ENCODE data around the gene CYP4F3.

The CYP4F3 gene

GRCh38 chr19:15622991-15623390 lies 17.7 kb upstream of the CYP4F3 start:
- no peak overlapping the region for H3K27ac ChIP-seq
- H2AFZ ChIP-seq, result no peak overlapping the region
- H3K79me2 ChIP-seq, result no peaks in the 10 kb centered on the region
- H3K36me3 ChIP-seq (ENCODE audit: control insufficient read depth, insufficient read depth, low read length), result no peaks in the 10 kb centered on the region
- no peaks in the 10 kb centered on the region for H3K4me1 ChIP-seq
- no peak overlapping the region for H3K4me3 ChIP-seq (ENCODE audit: low read depth, low read length)
- peaks cover 8% of the 10 kb centered on the region for H3K27me3 ChIP-seq (ENCODE audit: control insufficient read depth, insufficient read depth, low read length)
- no peak overlapping the region for H3K9ac ChIP-seq
- H3K9me3 ChIP-seq (ENCODE audit: control insufficient read depth, low read length), result no peaks in the 10 kb centered on the region
- TF ChIP-seq, protein P1, sequence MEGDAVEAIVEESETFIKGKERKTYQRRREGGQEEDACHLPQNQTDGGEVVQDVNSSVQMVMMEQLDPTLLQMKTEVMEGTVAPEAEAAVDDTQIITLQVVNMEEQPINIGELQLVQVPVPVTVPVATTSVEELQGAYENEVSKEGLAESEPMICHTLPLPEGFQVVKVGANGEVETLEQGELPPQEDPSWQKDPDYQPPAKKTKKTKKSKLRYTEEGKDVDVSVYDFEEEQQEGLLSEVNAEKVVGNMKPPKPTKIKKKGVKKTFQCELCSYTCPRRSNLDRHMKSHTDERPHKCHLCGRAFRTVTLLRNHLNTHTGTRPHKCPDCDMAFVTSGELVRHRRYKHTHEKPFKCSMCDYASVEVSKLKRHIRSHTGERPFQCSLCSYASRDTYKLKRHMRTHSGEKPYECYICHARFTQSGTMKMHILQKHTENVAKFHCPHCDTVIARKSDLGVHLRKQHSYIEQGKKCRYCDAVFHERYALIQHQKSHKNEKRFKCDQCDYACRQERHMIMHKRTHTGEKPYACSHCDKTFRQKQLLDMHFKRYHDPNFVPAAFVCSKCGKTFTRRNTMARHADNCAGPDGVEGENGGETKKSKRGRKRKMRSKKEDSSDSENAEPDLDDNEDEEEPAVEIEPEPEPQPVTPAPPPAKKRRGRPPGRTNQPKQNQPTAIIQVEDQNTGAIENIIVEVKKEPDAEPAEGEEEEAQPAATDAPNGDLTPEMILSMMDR (IDR thresholded peaks at IDR 0.05), result no peak
- no peak overlapping the region for H3K4me2 ChIP-seq (ENCODE audit: low read length)

DNA sequence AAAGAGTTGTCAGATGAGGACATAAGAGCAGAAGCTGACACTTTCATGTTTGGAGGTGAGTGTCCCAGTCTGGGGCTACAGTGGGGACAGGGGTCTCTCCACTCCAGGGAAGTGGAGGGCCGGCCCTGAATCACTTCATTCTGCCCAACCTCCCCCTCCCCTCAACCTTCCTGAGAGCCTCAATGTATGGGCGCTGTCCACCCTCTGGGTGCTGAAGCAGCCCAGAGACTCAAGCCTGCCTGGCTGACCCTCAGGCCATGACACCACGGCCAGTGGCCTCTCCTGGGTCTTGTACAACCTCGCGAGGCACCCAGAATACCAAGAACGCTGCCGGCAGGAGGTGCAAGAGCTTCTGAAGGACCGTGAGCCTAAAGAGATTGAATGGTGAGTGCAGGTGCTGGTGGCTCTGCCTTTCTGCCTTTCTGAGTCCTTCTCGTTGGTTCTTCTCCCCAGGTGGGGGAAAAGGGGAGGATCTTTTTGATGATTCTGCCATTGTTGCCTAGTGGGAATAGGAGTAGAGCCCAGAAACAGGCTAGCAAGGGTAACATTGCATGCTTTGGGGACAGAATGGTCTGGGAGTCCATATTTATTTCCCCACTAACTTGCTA lies 16.9 kb upstream of the CYP4F3 start:
- H3K27ac ChIP-seq, result no peak overlapping the region
- no peak overlapping the region for H2AFZ ChIP-seq
- H3K27me3 ChIP-seq (ENCODE audit: control insufficient read depth, insufficient read depth, low read length), result peaks cover 4% of the 10 kb centered on the region
- no peak overlapping the region for H3K4me3 ChIP-seq (ENCODE audit: low read depth, low read length)
- no peaks in the 10 kb centered on the region for H3K9me3 ChIP-seq (ENCODE audit: control insufficient read depth, low read length)
- H3K4me1 ChIP-seq, result no peaks in the 10 kb centered on the region
- no peaks in the 10 kb centered on the region for H3K79me2 ChIP-seq
- no peak overlapping the region for H3K9ac ChIP-seq
- no peaks in the 10 kb centered on the region for H3K36me3 ChIP-seq (ENCODE audit: control insufficient read depth, insufficient read depth, low read length)
- TF ChIP-seq, protein P1 (IDR thresholded peaks at IDR 0.05), result no peak
- H3K4me2 ChIP-seq (ENCODE audit: low read length), result no peak overlapping the region

DNA sequence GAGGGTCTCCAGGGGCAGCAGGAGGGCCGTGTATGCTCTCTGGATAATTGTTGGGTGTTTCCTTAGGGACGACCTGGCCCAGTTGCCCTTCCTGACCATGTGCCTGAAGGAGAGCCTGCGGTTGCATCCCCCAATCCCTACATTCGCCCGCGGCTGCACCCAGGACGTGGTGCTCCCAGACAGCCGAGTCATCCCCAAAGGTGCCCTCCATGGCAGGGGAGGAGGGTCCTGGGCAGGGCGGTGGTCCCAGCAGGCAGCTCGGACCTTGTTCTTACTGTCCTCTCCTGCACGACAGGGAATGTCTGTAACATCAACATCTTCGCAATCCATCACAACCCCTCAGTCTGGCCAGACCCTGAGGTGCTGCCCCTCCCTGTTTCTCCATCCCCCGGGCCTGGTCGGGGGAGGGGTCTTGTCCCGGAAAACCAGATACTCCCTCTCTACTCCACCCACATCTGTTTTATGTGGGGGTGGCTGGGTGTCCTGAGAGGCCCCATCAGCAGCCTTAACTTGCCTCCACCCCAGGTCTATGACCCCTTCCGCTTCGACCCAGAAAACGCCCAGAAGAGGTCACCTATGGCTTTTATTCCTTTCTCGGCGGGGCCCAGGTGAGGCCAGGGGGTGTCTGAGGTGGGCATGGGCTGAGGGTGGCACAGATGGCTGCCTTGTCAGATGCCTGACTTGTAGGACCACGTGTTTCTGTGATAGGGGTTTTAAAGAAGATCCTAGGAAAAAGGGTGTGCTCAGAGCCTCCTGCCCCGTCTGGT lies 12.3 kb upstream of the CYP4F3 start:
- Histone ChIP-seq H3K4me2 (ENCODE audit: low read length) (no peak overlapping the region), H3K79me2 (no peaks in the 10 kb centered on the region), H3K4me3 (ENCODE audit: low read depth, low read length) (no peak overlapping the region), H3K9me3 (ENCODE audit: control insufficient read depth, low read length) (no peaks in the 10 kb centered on the region), H3K27ac (no peak overlapping the region), H3K27me3 (ENCODE audit: control insufficient read depth, insufficient read depth, low read length) (no peaks in the 10 kb centered on the region), H3K9ac (no peak overlapping the region), H3K4me1 (no peaks in the 10 kb centered on the region), H3K36me3 (ENCODE audit: control insufficient read depth, insufficient read depth, low read length) (no peaks in the 10 kb centered on the region), H2AFZ (no peak overlapping the region)
- TF ChIP-seq, protein P1 (IDR thresholded peaks at IDR 0.05), result no peak

DNA sequence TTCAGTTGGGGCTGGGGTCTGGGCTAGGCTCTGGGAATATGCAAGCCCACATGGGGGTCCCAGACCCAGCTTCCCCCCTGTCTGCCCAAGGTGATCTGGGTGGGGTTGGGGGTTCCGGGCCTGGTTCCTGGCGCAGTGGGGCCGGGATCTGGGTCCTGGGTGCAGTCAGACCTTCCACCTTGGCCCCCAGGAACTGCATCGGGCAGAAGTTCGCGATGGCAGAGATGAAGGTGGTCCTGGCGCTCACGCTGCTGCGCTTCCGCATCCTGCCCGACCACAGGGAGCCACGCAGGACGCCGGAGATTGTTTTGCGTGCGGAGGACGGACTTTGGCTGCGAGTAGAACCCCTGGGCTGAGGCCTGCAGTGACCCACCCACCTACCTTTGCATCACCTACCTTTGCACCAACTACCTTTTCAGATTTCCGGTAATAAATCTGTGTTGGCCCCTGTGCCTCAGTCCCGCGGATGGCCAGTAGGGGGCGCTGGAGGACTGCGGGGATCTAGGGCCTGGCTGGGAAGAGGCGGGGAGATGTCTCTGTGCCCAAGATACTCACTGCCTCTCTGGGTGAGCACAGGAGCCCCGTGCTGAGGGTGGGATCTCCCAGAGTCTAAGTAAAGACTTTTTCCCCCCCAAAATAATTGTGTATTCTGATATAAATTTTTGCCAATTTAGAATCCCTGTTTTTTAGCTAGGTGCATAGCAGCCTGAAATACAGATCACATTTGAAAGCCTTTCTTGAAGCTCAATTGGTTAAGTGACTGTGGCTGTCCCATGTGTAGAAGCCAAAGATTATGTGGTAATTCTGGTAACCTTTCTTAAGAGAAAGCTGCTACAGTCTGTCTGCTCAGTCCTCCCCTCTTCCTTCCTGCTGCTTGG lies 11.5 kb upstream of the CYP4F3 start:
- TF ChIP-seq, protein P1 (IDR thresholded peaks at IDR 0.05), result peak; percentile 98
- Histone ChIP-seq H3K4me2 (ENCODE audit: low read length) (no peak overlapping the region), H3K27me3 (ENCODE audit: control insufficient read depth, insufficient read depth, low read length) (no peaks in the 10 kb centered on the region), H3K9me3 (ENCODE audit: control insufficient read depth, low read length) (no peaks in the 10 kb centered on the region), H3K4me1 (no peaks in the 10 kb centered on the region), H3K36me3 (ENCODE audit: control insufficient read depth, insufficient read depth, low read length) (no peaks in the 10 kb centered on the region), H3K9ac (no peak overlapping the region), H2AFZ (no peak overlapping the region), H3K79me2 (no peaks in the 10 kb centered on the region), H3K4me3 (ENCODE audit: low read depth, low read length) (no peak overlapping the region), H3K27ac (no peak overlapping the region)

All from parathyroid adenoma (tissue), 2 donors.